HepG2 (cell line): ENCODE measurements around the gene TMEM44.
"Not testable (repeated sequence)": the region's sequence is repeated elsewhere in the genome, so short reads cannot be mapped to it uniquely, and the experiment has no call there.

Source experiments
- REST ChIP-seq, 2 experiments: IDR thresholded peaks; 2 replicates each; pipeline ENCODE4 v1.6.1; 2011 to 2012; ENCODE audit warnings: low read length in 2 of 2, borderline replicate concordance in 1 of 2, low read depth in 1 of 2, mild to moderate bottlenecking in 1 of 2, moderate library complexity in 1 of 2
- ZNF670 ChIP-seq: sonication (generic); formaldehyde crosslinking; IDR thresholded peaks from 2 replicates; pipeline ENCODE4 v1.8.0; 2022; ENCODE audit warnings: mild to moderate bottlenecking, missing genetic modification reagents, borderline replicate concordance

DNA sequence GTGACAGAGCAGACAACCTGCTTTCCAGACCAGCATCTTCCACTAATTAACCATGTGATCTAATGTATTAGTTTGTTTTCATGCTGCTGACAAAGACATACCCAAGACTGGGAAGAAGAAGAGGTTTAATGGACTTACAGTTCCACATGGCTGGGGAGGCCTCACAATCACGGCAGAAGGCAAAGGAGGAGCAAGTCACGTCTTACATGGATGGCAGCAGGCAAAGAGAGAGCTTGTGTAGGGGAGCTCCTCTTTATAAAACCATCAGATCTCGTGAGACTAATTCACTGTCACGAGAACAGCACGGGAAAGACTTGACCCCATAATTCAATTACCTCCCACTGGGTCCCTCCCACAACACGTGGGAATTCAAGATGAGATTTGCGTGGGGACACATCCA, 27.9 kb downstream of the TMEM44 start:
- TF ChIP-seq REST (IDR thresholded peaks at IDR 0.05; ENCODE audit: borderline replicate concordance in 1 of 2, low read depth in 1 of 2, low read length in 2 of 2); ZNF670 (CRISPR knock-in tag): not testable (repeated sequence)
